ENCODE results near the gene SRGAP1. TPM values are rescaled to one million over a fixed set of nuclear protein-coding genes. Genes with fewer than 3 reads are reported as not detected.
"Not testable (repeated sequence)": the region's sequence is repeated elsewhere in the genome, so short reads cannot be mapped to it uniquely, and the experiment has no call there.

The SRGAP1 gene
- total and polyA plus RNA-seq, 2 experiments from 2014 or later: 13.0 to 29.4 TPM

DNA sequence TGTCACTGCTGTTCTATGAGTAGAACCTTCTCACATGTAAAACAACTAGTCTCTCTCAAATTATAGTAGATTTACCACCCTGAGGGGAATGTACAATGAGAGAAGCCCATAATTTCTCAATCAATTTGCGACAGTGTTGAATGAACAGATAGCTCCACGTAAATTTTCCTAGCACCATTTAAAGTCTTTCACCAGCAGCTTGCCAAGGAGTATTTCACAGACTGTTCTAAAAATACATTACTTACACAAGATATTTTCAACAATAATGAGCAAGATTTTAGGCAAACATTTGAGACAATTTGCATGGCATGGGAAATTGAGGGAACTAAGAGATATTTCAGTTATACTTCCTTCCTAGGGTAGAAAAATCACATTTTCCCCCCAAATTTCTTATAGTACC, 226.0 kb downstream of the SRGAP1 start:
- H3K9ac ChIP-seq: no peak overlapping the region
- H3K4me1 ChIP-seq (ENCODE audit: insufficient read depth): peaks cover 16% of the 10 kb centered on the region
- H3K4me2 ChIP-seq (ENCODE audit: unreplicated experiment): no peak overlapping the region
- no peak for DNase-seq
- H2AFZ ChIP-seq: no peak overlapping the region
- H3F3A ChIP-seq (ENCODE audit: insufficient read depth): peaks cover 20% of the 10 kb centered on the region
- H3K36me3 ChIP-seq (ENCODE audit: low read depth): peaks cover 48% of the 10 kb centered on the region
- peaks cover 37% of the 10 kb centered on the region for H3K79me2 ChIP-seq (ENCODE audit: insufficient read depth)
- no peak overlapping the region for H3K27ac ChIP-seq
- in situ Hi-C loops (cut with MboI): no loop called here
- 77 to 83% methylated on average over 2 of the region's 2 CpGs for WGBS, 2 experiments (ENCODE audit: low coverage in 1 of 2, low lambda C conversion rate in 2 of 2, missing lambda C conversion rate in 2 of 2)
- no peaks in the 10 kb centered on the region for H3K9me2 ChIP-seq (ENCODE audit: insufficient read depth)
- H4K20me1 ChIP-seq (ENCODE audit: insufficient read depth): no peaks in the 10 kb centered on the region
- no peak for TF ChIP-seq EZH2 (IDR thresholded peaks at IDR 0.05; ENCODE audit: insufficient read depth, poor library complexity, severe bottlenecking)
- no peak for TF ChIP-seq EZH2phosphoT487 (IDR thresholded peaks at IDR 0.05; ENCODE audit: insufficient read depth, low read depth)
- no peaks in the 10 kb centered on the region for H3K9me3 ChIP-seq (ENCODE audit: low read depth)
- no peaks in the 10 kb centered on the region for H3K27me3 ChIP-seq (replicated peaks; ENCODE audit: insufficient read depth)
- H3K4me3 ChIP-seq: no peak overlapping the region

DNA sequence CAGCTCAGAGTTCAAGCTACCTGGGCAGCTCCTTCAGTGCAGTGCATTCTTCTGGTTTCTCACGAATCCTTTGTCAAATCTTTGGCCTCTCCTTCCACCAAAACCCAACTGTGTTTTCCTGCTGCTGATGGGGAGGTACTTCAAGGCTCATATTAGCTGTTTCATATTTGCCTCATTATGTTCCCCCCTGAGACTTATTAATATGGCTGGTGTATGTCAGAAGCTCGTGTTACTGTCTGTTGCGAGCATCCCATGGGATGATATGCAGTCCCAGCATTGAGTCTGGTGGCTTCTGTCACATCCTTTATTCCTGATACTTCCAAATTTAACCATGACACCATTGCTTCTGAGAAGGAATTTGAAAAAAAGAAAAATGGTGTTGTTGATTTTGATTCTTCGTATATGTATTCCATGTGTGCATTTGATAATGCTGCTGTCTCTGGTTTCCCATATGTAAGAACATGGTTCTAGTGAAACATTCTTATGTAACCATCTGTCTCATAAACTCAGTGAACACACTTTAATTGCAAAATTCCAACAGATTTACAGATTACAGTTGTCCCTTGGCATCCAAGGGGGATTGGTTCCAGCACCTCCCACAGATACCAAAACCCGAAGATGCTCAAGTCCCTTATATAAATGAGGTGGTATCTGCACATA, 228.5 kb downstream of the SRGAP1 start:
- in situ Hi-C loops (cut with MboI): no loop called here
- no peak for DNase-seq
- WGBS, 2 experiments (ENCODE audit: low coverage in 1 of 2, low lambda C conversion rate in 2 of 2, missing lambda C conversion rate in 2 of 2): 74 to 78% methylated on average over 5 of the region's 5 CpGs

DNA sequence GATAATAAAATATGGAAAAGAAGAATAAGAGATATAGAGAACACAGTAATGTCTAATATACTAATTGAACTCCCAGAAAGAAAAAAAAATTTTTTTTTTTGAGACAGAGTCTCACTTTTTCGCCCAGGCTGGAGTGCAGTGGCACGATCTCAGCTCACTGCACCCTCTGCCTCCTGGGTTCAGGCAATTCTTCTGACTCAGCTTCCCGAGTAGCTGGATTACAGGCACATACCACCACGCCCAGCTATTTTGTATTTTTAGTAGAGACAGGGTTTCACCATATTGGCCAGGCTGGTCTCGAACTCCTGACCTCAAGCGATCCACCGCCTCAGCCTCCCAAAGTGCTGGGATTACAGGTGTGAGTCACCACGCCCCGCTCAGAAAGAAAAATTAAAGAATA, 232.1 kb downstream of the SRGAP1 start:
- H3K27me3 ChIP-seq (replicated peaks; ENCODE audit: insufficient read depth); H3K9me3 ChIP-seq (ENCODE audit: low read depth); H3K9me2 ChIP-seq (ENCODE audit: insufficient read depth); H3K4me3 ChIP-seq; H4K20me1 ChIP-seq (ENCODE audit: insufficient read depth); H2AFZ ChIP-seq; H3K27ac ChIP-seq; H3K9ac ChIP-seq; H3K4me1 ChIP-seq (ENCODE audit: insufficient read depth); H3K4me2 ChIP-seq (ENCODE audit: unreplicated experiment); DNase-seq: not testable (repeated sequence)
- Histone ChIP-seq H3K36me3 (ENCODE audit: low read depth) (peaks cover 42% of the 10 kb centered on the region), H3K79me2 (ENCODE audit: insufficient read depth) (peaks cover 50% of the 10 kb centered on the region), H3F3A (ENCODE audit: insufficient read depth) (peaks cover 23% of the 10 kb centered on the region)
- in situ Hi-C loops (cut with MboI): loop anchor here (25.0 kb wide), 1 partner anchor 239 kb away; the partner anchor contains the start of gene SRGAP1
- WGBS, 2 experiments (ENCODE audit: low coverage in 1 of 2, low lambda C conversion rate in 2 of 2, missing lambda C conversion rate in 2 of 2): 93% methylated on average over 9 of the region's 9 CpGs

More for the DNA sequence above, 228.5 kb downstream of the SRGAP1 start:
- H2AFZ ChIP-seq: no peak overlapping the region
- H3K9ac ChIP-seq: no peak overlapping the region
- no peaks in the 10 kb centered on the region for H3K27me3 ChIP-seq (replicated peaks; ENCODE audit: insufficient read depth)
- H3K4me1 ChIP-seq (ENCODE audit: insufficient read depth): no peaks in the 10 kb centered on the region
- no peaks in the 10 kb centered on the region for H3K9me3 ChIP-seq (ENCODE audit: low read depth)
- peaks cover 53% of the 10 kb centered on the region for H3K79me2 ChIP-seq (ENCODE audit: insufficient read depth)
- peaks cover 47% of the 10 kb centered on the region for H3K36me3 ChIP-seq (ENCODE audit: low read depth)
- no peak overlapping the region for H3K27ac ChIP-seq
- TF ChIP-seq EZH2 (IDR thresholded peaks at IDR 0.05; ENCODE audit: insufficient read depth, poor library complexity, severe bottlenecking): no peak
- TF ChIP-seq EZH2phosphoT487 (IDR thresholded peaks at IDR 0.05; ENCODE audit: insufficient read depth, low read depth): no peak
- H3K9me2 ChIP-seq (ENCODE audit: insufficient read depth): no peaks in the 10 kb centered on the region
- peaks cover 10% of the 10 kb centered on the region for H3F3A ChIP-seq (ENCODE audit: insufficient read depth)
- no peak overlapping the region for H3K4me2 ChIP-seq (ENCODE audit: unreplicated experiment)
- H4K20me1 ChIP-seq (ENCODE audit: insufficient read depth): no peaks in the 10 kb centered on the region
- no peak overlapping the region for H3K4me3 ChIP-seq

DNA sequence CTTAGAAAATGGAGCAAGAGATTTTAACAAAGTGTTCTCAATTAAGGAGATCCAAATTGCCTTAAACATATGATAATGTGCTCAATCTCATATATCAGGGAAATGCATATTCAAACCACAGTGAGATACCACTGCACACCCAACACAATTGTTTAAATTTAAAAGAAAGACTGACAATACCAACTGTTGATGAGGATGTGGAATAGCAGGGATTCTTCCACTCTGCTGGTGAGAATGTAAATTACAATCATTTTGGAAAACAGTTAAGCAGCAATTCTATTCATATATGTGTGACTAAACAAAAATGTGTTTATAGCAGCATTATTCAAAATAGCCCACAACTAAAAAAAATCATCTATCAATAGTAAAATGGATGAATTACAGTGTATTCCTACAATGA, 233.4 kb downstream of the SRGAP1 start:
- Histone ChIP-seq H3K36me3 (ENCODE audit: low read depth) (peaks cover 34% of the 10 kb centered on the region), H3F3A (ENCODE audit: insufficient read depth) (peaks cover 36% of the 10 kb centered on the region), H3K27me3 (replicated peaks; ENCODE audit: insufficient read depth) (no peaks in the 10 kb centered on the region), H3K79me2 (ENCODE audit: insufficient read depth) (peaks cover 41% of the 10 kb centered on the region), H3K9me3 (ENCODE audit: low read depth) (no peaks in the 10 kb centered on the region), H3K4me3 (no peak overlapping the region), H3K4me1 (ENCODE audit: insufficient read depth) (peaks cover 5% of the 10 kb centered on the region), H3K4me2 (ENCODE audit: unreplicated experiment) (no peak overlapping the region), H3K9me2 (ENCODE audit: insufficient read depth) (no peaks in the 10 kb centered on the region), H3K27ac (no peak overlapping the region), H2AFZ (no peak overlapping the region), H4K20me1 (ENCODE audit: insufficient read depth) (no peaks in the 10 kb centered on the region), H3K9ac (no peak overlapping the region)
- in situ Hi-C loops (cut with MboI): loop anchor here (25.0 kb wide), 1 partner anchor 241 kb away; the partner anchor contains the start of gene SRGAP1
- TF ChIP-seq EZH2phosphoT487 (IDR thresholded peaks at IDR 0.05; ENCODE audit: insufficient read depth, low read depth) (no peak), EZH2 (IDR thresholded peaks at IDR 0.05; ENCODE audit: insufficient read depth, poor library complexity, severe bottlenecking) (no peak)
- DNase-seq: peak; percentile 35
